Measurements from ENCODE around the gene SPAG6.
"Not testable (repeated sequence)": the region's sequence is repeated elsewhere in the genome, so short reads cannot be mapped to it uniquely, and the experiment has no call there.

Gene SPAG6

DNA sequence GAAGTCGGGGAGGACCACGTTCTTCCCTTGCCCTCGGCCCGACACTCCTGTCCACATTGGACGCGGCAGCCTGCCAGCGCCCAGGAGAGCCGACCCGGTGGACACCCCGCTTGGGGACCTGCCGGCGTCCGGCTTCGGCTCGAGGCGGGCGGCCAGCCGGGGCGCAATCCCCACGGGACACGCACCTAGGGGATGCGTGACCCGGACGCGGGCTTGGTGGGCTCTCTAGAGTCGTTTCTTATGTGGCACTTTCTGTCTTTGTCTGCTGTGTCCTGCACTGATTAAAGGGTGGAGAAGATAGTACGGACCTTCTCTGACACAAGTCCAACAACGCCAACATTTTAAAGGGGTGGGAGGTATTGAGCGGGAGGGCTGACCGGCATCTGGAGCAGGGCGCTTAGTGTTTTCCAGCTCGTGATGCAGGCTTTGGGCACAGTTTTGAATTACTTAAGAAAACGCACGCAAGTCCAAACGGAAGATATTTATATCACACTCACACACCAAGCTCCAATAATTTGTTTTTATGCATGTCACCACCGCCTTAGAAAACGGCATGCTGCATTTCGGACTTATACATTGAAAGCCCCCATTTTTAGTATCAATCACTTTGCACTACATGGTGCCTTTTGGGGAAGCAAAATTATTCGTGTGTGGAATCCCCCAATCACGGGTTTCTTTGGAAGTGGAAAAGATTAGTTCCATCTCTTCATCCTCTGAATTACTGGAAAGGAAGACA lies 3.9 kb upstream of the SPAG6 start:
- DNase-seq (ENCODE audit: extremely low read depth in 1 of 2, low read depth in 1 of 2), result no peak

GRCh38 chr10:22341926-22342196 lies 3.4 kb upstream of the SPAG6 start:
- no peak for DNase-seq (ENCODE audit: extremely low read depth in 1 of 2, low read depth in 1 of 2)

GRCh38 chr10:22342421-22342820 lies 2.9 kb upstream of the SPAG6 start:
- DNase-seq (ENCODE audit: extremely low read depth in 1 of 2, low read depth in 1 of 2), result no peak

DNA sequence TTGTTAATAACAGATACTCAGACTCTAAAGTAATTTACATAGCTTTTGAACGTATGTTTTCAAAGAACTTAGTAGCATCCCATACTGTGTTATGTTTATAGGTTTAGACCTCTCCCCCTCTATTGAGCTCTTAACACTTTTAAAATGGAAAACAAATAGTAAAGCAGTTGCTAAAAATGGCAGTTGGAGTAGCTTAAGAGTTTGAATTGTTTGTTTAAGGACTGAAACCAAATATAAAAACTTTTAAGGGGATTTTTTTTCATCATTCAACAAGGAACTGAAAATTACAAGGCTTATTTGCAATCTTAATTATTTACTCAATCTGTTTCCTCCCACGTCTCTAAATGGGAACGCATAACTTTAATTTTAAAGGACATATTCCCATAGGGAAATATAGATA lies 1.6 kb upstream of the SPAG6 start:
- no peak for DNase-seq (ENCODE audit: extremely low read depth in 1 of 2, low read depth in 1 of 2)

- no peak for DNase-seq (ENCODE audit: extremely low read depth in 1 of 2, low read depth in 1 of 2)
Observed at GRCh38 chr10:22344249-22344648, 1.0 kb upstream of the SPAG6 start.

GRCh38 chr10:22344781-22345300 lies 455 bp upstream of the SPAG6 start:
- DNase-seq (ENCODE audit: extremely low read depth in 1 of 2, low read depth in 1 of 2), result no peak

GRCh38 chr10:22346096-22346661 lies 883 bp downstream of the SPAG6 start:
- DNase-seq (ENCODE audit: extremely low read depth in 1 of 2, low read depth in 1 of 2), result no peak

DNA sequence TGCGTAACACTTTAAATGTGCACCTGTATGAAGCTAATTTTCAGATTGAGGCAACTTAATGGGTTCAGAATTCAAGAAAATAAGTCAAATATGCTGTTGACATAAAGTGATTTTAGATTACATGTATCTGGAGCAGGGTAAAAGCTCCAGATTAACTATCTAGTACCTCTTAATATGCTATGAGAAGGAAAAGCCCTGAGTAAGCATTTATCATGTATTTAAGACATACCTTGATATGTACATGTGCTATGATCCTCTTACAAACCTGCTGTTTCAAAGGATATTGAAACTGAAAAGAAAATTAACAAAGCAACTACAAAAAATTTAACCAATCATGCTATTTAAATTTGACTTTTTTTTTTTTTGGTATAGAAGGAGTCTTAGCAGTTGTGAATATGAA lies 4.5 kb downstream of the SPAG6 start:
- DNase-seq (ENCODE audit: extremely low read depth in 1 of 2, low read depth in 1 of 2), result no peak

- no peak for DNase-seq (ENCODE audit: extremely low read depth in 1 of 2, low read depth in 1 of 2)
Observed at GRCh38 chr10:22351131-22351703, 5.9 kb downstream of the SPAG6 start.

GRCh38 chr10:22356324-22356873 lies 11.1 kb downstream of the SPAG6 start:
- DNase-seq (ENCODE audit: extremely low read depth in 1 of 2, low read depth in 1 of 2), result no peak

DNA sequence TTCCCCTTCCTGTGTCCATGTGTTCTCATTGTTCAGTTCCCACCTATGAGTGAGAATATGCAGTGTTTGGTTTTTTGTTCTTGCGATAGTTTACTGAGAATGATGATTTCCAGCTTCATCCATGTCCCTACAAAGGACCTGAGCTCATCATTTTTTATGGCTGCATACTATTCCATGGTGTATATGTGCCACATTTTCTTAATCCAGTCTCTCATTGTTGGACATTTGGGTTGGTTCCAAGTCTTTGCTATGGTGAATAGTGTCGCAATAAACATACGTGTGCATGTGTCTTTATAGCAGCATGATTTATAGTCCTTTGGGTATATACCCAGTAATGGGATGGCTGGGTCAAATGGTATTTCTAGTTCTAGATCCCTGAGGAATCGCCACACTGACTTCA lies 12.5 kb downstream of the SPAG6 start:
- DNase-seq (ENCODE audit: extremely low read depth in 1 of 2, low read depth in 1 of 2), result not testable (repeated sequence)

DNA sequence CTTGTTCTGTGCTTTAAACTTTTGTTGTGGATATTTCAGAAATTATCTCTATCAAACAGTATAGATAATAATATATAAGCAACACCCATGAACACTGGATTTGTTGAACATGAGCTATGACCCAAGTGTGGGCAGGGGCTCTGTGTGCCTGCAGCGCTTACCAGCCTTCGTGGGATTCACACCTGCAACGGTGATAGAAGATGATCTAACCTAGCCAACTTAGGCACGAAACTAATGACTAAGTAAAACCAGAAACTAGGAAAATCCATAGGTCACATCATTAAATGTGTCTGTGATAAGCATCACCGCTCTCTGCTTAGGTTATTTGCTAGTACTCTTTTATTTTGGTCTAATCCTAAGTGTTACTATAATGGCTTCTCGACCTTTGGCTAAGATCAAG lies 18.0 kb downstream of the SPAG6 start:
- DNase-seq (ENCODE audit: extremely low read depth in 1 of 2, low read depth in 1 of 2), result no peak

DNA sequence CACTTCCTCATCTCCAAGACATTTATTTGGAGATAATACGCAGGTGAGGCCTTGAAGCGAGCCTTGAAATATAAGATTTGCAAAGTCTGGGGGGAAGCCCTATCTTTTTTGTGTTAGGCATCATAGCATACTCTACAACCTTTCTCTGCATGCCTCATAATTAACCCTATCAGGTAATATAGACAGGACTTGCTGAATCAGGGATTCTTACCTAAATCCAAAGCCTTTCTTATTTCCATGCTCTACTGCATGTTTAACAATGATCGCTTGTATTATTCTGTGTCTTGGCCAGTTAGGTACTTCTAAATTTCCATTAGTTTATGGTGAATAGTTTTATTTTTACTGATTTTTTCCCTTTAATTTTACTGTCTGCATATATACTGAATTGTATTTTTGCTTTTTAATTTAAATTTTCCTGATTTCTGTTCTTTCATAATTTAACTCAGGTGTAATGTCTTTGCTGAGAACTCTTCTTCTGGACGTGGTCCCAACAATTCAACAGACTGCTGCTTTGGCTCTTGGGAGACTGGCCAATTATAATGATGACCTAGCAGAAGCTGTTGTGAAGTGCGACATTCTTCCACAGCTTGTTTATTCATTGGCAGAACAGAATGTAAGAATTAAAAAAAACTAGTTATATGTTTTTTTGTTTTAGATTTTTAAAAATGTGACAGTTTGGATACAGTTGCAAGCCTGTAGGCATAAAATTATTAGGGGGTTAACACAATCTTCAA lies 19.3 kb downstream of the SPAG6 start:
- DNase-seq (ENCODE audit: extremely low read depth in 1 of 2, low read depth in 1 of 2), result no peak

GRCh38 chr10:22365233-22365632 lies 19.9 kb downstream of the SPAG6 start:
- DNase-seq (ENCODE audit: extremely low read depth in 1 of 2, low read depth in 1 of 2), result no peak

GRCh38 chr10:22365644-22366434 lies 20.5 kb downstream of the SPAG6 start:
- DNase-seq (ENCODE audit: extremely low read depth in 1 of 2, low read depth in 1 of 2), result no peak

DNA sequence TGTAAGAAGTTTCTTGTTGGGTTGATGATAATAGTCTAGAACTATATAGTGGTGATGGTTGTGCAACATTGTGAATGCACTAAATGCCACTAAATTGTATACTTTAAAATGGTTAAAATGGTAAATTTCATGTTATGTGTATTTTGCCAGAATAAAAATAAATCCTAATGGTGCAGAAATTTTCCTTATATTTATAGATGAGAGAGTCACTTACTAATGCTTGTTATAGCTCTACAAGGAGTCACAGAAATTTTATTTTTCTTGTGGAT lies 21.1 kb downstream of the SPAG6 start:
- DNase-seq (ENCODE audit: extremely low read depth in 1 of 2, low read depth in 1 of 2), result no peak

DNA sequence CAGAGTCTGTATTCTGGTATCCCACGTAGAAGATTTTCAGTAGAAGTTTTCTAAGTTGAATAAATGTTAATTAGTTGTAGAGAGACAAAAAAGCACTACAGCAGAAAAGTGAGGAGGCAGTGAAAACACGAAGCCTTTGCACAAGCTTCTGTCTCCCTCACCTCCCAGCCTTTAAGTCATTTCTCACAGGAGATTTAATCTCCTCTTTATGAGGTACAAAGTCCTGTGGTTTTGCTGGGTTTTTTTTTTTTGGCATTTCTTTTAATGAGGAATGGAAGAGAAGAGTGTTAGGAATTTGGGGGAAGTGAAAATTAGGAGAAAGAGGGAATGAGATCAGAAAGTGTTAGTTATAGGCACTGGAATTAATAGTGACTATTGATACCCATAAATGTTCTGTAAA lies 21.5 kb downstream of the SPAG6 start:
- no peak for DNase-seq (ENCODE audit: extremely low read depth in 1 of 2, low read depth in 1 of 2)

GRCh38 chr10:22367471-22367870 lies 22.2 kb downstream of the SPAG6 start:
- DNase-seq (ENCODE audit: extremely low read depth in 1 of 2, low read depth in 1 of 2), result no peak

DNA sequence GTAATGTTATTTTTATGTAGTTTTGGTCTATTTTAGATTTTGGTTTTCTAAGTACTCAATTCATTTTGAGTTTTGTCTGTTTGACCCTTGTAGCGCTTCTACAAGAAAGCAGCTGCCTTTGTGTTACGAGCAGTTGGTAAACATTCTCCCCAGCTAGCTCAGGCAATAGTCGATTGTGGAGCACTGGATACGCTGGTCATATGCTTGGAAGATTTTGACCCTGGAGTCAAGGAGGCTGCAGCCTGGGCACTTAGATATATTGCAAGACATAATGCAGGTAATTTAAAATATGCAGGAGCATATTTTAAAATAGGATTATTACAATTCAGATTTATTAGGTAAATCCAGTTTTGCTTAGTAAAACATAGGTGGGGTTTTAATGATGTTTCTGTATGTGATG lies 23.1 kb downstream of the SPAG6 start:
- no peak for DNase-seq (ENCODE audit: extremely low read depth in 1 of 2, low read depth in 1 of 2)

DNA sequence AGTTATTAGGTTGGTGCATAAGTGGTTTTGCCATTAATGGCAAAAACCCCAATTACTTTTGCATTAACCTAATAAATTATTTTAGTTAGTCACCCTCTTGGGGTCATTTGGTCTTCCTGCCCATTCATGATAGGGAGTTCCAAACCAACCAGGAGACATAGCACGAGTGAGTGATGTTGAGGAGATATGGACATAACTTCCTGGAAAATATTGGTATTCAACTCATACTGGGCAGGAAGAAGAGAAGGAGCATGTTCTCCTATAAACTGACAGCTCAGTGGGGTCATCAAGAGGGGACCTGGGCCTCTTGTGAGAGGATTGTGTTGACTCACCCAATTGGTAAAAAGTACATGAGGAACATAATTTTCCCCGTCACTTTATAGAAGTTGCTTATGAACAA lies 23.7 kb downstream of the SPAG6 start:
- no peak for DNase-seq (ENCODE audit: extremely low read depth in 1 of 2, low read depth in 1 of 2)

GRCh38 chr10:22369434-22370072 lies 24.3 kb downstream of the SPAG6 start:
- DNase-seq (ENCODE audit: extremely low read depth in 1 of 2, low read depth in 1 of 2), result no peak

Data from activated CD8-positive, alpha-beta memory T cell treated with anti-CD3 and anti-CD28 coated beads for 1 hour (primary cell).